HEK293 (cell line): ENCODE results near the gene TAS1R1.
A peak's percentile ranks its signal among the peaks of the same experiment; 100 is the strongest.

ENCODE experiments used
- CTCF ChIA-PET: fragments of 350-600 bp; formaldehyde crosslinking; extraction: SDS; loops from one replicate; lab custom pipeline; 2021; ENCODE audit warnings: antibody characterized with exemption; lab: Yijun Ruan, JAX
- POLR2A ChIA-PET: fragments of 300-600 bp; formaldehyde crosslinking; extraction: SDS; loops from one replicate; lab custom pipeline; 2020; ENCODE audit warnings: antibody characterized with exemption, inconsistent platforms; lab: Yijun Ruan, JAX
- H3K27ac ChIP-seq: fragments of 200-500 bp; sonication (Bioruptor generic); 2 replicates; pipeline ENCODE4 v1.5.1; 2014; ENCODE audit warnings: low read depth, low read length, control low read depth, inconsistent platforms; ENCODE audit errors: extremely low read depth
- H3K36me3 ChIP-seq, 2 experiments: fragments of 200-500 bp in 1 of 2; sonication (Bioruptor generic) in 1 of 2; 1 replicate in 1 of 2; 2 replicates in 1 of 2; pipeline ENCODE4 v1.5.1; 2014 to 2017; ENCODE audit warnings: inconsistent platforms in 2 of 2, low read length in 2 of 2; ENCODE audit not compliant: control insufficient read depth in 2 of 2, insufficient read depth in 1 of 2
- H3K4me1 ChIP-seq: fragments of 200-500 bp; sonication (Bioruptor generic); 2 replicates; pipeline ENCODE4 v1.5.1; 2014; ENCODE audit warnings: mild to moderate bottlenecking, low read length, inconsistent platforms; ENCODE audit not compliant: control insufficient read depth, insufficient read depth
- H3K4me3 ChIP-seq: 2 replicates; pipeline ENCODE4 v1.5.1; 2011; ENCODE audit warnings: low read depth, mild to moderate bottlenecking, control low read depth, low read length, moderate library complexity
- H3K9me3 ChIP-seq: fragments of 200-500 bp; sonication (Bioruptor generic); 2 replicates; pipeline ENCODE4 v1.5.1; 2014; ENCODE audit warnings: low read depth, low read length, inconsistent platforms; ENCODE audit not compliant: control insufficient read depth, insufficient read depth
- GLIS2 ChIP-seq: fragments of 450-650 bp; formaldehyde crosslinking; IDR thresholded peaks from 2 replicates; pipeline ENCODE4 v1.5.1; 2016; ENCODE audit warnings: missing biosample characterization, missing genetic modification characterization
- HOXC10 ChIP-seq: sonication (generic); formaldehyde crosslinking; IDR thresholded peaks from 2 replicates; pipeline ENCODE4 v1.8.1; 2023; ENCODE audit warnings: mild to moderate bottlenecking, missing genetic modification reagents
- KLF9 ChIP-seq: fragments of 450-650 bp; formaldehyde crosslinking; IDR thresholded peaks from 2 replicates; pipeline ENCODE4 v1.5.1; 2016; ENCODE audit warnings: missing biosample characterization, missing genetic modification characterization, low read depth
- MZF1 ChIP-seq: fragments of 450-650 bp; formaldehyde crosslinking; IDR thresholded peaks from 2 replicates; pipeline ENCODE4 v1.5.1; 2017; ENCODE audit warnings: missing biosample characterization, missing genetic modification characterization, borderline replicate concordance
- SALL2 ChIP-seq: fragments of 450-650 bp; formaldehyde crosslinking; IDR thresholded peaks from 2 replicates; pipeline ENCODE4 v1.5.0; 2017; ENCODE audit warnings: missing biosample characterization, mild to moderate bottlenecking, missing genetic modification characterization, borderline replicate concordance
- SP2 ChIP-seq: fragments of 450-650 bp; formaldehyde crosslinking; IDR thresholded peaks from 2 replicates; pipeline ENCODE4 v1.5.1; 2016; ENCODE audit warnings: missing biosample characterization, missing genetic modification characterization
- ZBTB11 ChIP-seq: fragments of 450-650 bp; formaldehyde crosslinking; conservative IDR thresholded peaks from 2 replicates; pipeline ENCODE4 v1.5.1; 2016; ENCODE audit warnings: low read depth, missing biosample characterization, missing genetic modification characterization
- ZBTB20 ChIP-seq: fragments of 450-650 bp; formaldehyde crosslinking; IDR thresholded peaks from 2 replicates; pipeline ENCODE4 v1.5.1; 2016; ENCODE audit warnings: missing biosample characterization, missing genetic modification characterization
- ZFP3 ChIP-seq: fragments of 450-650 bp; formaldehyde crosslinking; IDR thresholded peaks from 2 replicates; pipeline ENCODE4 v1.5.1; 2016; ENCODE audit warnings: low read depth, missing biosample characterization, missing genetic modification characterization
- ZFP37 ChIP-seq: fragments of 450-650 bp; formaldehyde crosslinking; IDR thresholded peaks from 2 replicates; pipeline ENCODE4 v1.5.1; 2016; ENCODE audit warnings: missing biosample characterization, missing genetic modification characterization
- ZNF112 ChIP-seq: fragments of 450-650 bp; formaldehyde crosslinking; IDR thresholded peaks from 2 replicates; pipeline ENCODE4 v1.5.0; 2017; ENCODE audit warnings: missing biosample characterization, missing genetic modification characterization
- ZNF138 ChIP-seq: fragments of 450-650 bp; formaldehyde crosslinking; IDR thresholded peaks from 2 replicates; pipeline ENCODE4 v1.5.1; 2016; ENCODE audit warnings: missing biosample characterization, missing genetic modification characterization, borderline replicate concordance
- ZNF16 ChIP-seq: fragments of 450-650 bp; formaldehyde crosslinking; IDR thresholded peaks from 2 replicates; pipeline ENCODE4 v1.5.1; 2016; ENCODE audit warnings: low read depth, missing biosample characterization, missing genetic modification characterization
- ZNF175 ChIP-seq: fragments of 450-650 bp; formaldehyde crosslinking; IDR thresholded peaks from 2 replicates; pipeline ENCODE4 v1.5.1; 2016; ENCODE audit warnings: missing biosample characterization, missing genetic modification characterization
- ZNF23 ChIP-seq: fragments of 450-650 bp; formaldehyde crosslinking; IDR thresholded peaks from 2 replicates; pipeline ENCODE4 v1.5.1; 2016; ENCODE audit warnings: missing biosample characterization, missing genetic modification characterization, borderline replicate concordance
- ZNF24 ChIP-seq: fragments of 450-650 bp; formaldehyde crosslinking; IDR thresholded peaks from 2 replicates; pipeline ENCODE4 v1.5.1; 2016; ENCODE audit warnings: missing biosample characterization, missing genetic modification characterization
- ZNF266 ChIP-seq: fragments of 450-650 bp; formaldehyde crosslinking; IDR thresholded peaks from 2 replicates; pipeline ENCODE4 v1.5.1; 2016; ENCODE audit warnings: missing biosample characterization, missing genetic modification characterization, low read depth
- ZNF335 ChIP-seq: fragments of 450-650 bp; formaldehyde crosslinking; conservative IDR thresholded peaks from 2 replicates; pipeline ENCODE4 v1.5.1; 2016; ENCODE audit warnings: missing biosample characterization, missing genetic modification characterization
- ZNF366 ChIP-seq: fragments of 450-650 bp; formaldehyde crosslinking; conservative IDR thresholded peaks from 2 replicates; pipeline ENCODE4 v1.5.1; 2016; ENCODE audit warnings: missing biosample characterization, missing genetic modification characterization
- ZNF391 ChIP-seq: fragments of 450-650 bp; formaldehyde crosslinking; IDR thresholded peaks from 2 replicates; pipeline ENCODE4 v1.5.1; 2016; ENCODE audit warnings: low read depth, missing biosample characterization, missing genetic modification characterization, borderline replicate concordance
- ZNF48 ChIP-seq: fragments of 450-650 bp; formaldehyde crosslinking; IDR thresholded peaks from 2 replicates; pipeline ENCODE4 v1.5.1; 2016; ENCODE audit warnings: missing biosample characterization, missing genetic modification characterization
- ZNF488 ChIP-seq: fragments of 450-650 bp; formaldehyde crosslinking; IDR thresholded peaks from 2 replicates; pipeline ENCODE4 v1.5.1; 2016; ENCODE audit warnings: missing biosample characterization, missing genetic modification characterization
- ZNF501 ChIP-seq: fragments of 450-650 bp; formaldehyde crosslinking; IDR thresholded peaks from 2 replicates; pipeline ENCODE4 v1.5.1; 2016; ENCODE audit warnings: missing biosample characterization, missing genetic modification characterization
- ZNF558 ChIP-seq: fragments of 450-650 bp; formaldehyde crosslinking; IDR thresholded peaks from 2 replicates; pipeline ENCODE4 v1.5.1; 2016; ENCODE audit warnings: missing biosample characterization, missing genetic modification characterization
- ZNF585B ChIP-seq: fragments of 450-650 bp; formaldehyde crosslinking; IDR thresholded peaks from 2 replicates; pipeline ENCODE4 v1.5.1; 2016; ENCODE audit warnings: missing biosample characterization, missing genetic modification characterization
- ZNF600 ChIP-seq: fragments of 450-650 bp; formaldehyde crosslinking; IDR thresholded peaks from 2 replicates; pipeline ENCODE4 v1.5.1; 2016; ENCODE audit warnings: missing biosample characterization, missing genetic modification characterization
- ZNF645 ChIP-seq: fragments of 450-650 bp; formaldehyde crosslinking; IDR thresholded peaks from 2 replicates; pipeline ENCODE4; 2016; ENCODE audit warnings: missing biosample characterization, missing genetic modification characterization
- ZNF768 ChIP-seq: fragments of 450-650 bp; formaldehyde crosslinking; IDR thresholded peaks from 2 replicates; pipeline ENCODE4 v1.5.1; 2018; ENCODE audit warnings: missing biosample characterization, mild to moderate bottlenecking, missing genetic modification characterization
- ZNF792 ChIP-seq: fragments of 450-650 bp; formaldehyde crosslinking; IDR thresholded peaks from 2 replicates; pipeline ENCODE4 v1.5.1; 2016; ENCODE audit warnings: missing biosample characterization, missing genetic modification characterization
- ZSCAN30 ChIP-seq: fragments of 450-650 bp; IDR thresholded peaks from 2 replicates; pipeline ENCODE4 v1.5.1; 2018; ENCODE audit warnings: missing biosample characterization, mild to moderate bottlenecking, missing genetic modification characterization, moderate library complexity
- TF ChIP-seq, protein P1 (sequence below): fragments of 450-650 bp; formaldehyde crosslinking; IDR thresholded peaks from 2 replicates; pipeline ENCODE4 v1.5.1; 2016; ENCODE audit warnings: missing biosample characterization, missing genetic modification characterization
- TF ChIP-seq, protein P2 (sequence below): IDR thresholded peaks from 2 replicates; pipeline ENCODE4 v1.6.1; 2011; ENCODE audit warnings: mild to moderate bottlenecking, low read depth, low read length, borderline replicate concordance

TAS1R1 gene

GRCh38 chr1:6580119-6580592, 25.0 kb downstream of the TAS1R1 start:
- Histone ChIP-seq H3K9me3 (no peaks in the 10 kb centered on the region), H3K36me3 (peaks cover 0 to 31% of the 10 kb centered on the region in 2 experiments; a peak in 1 of 3 replicates), H3K27ac (no peak overlapping the region; the same call in 1 of the 2 replicates), H3K4me1 (peaks cover 9% of the 10 kb centered on the region), H3K4me3 (peak overlapping the region; percentile 96)
- ChIA-PET CTCF (interaction anchor here (0.5 to 1.7 kb wide), 10 partner anchors 9 to 263 kb away, joined by 3 to 10 read pairs (median 5); partner anchors contain the start of genes NOL9 and TAS1R1), POLR2A (interaction anchor here (0.6 to 2.7 kb wide), 15 partner anchors 8 to 67 kb away, joined by 3 to 25 read pairs (median 8); partner anchors contain the start of genes KLHL21, NOL9, PHF13 and TAS1R1)
- TF ChIP-seq ZNF488 (tag by site-specific recombination), result no peak
- no peak for TF ChIP-seq ZNF266 (tag by site-specific recombination)
- no peak for TF ChIP-seq ZNF558 (tag by site-specific recombination)
- TF ChIP-seq MZF1 (tag by site-specific recombination), result no peak
- 0 out of 2 replicates have a peak, but pooled peaks have one; percentile 23 for TF ChIP-seq ZNF391 (tag by site-specific recombination)
- TF ChIP-seq ZBTB20 (tag by site-specific recombination), result peak; percentile 14; the same call in 1 of the 2 replicates
- no peak for TF ChIP-seq ZNF366
- TF ChIP-seq, protein P1, sequence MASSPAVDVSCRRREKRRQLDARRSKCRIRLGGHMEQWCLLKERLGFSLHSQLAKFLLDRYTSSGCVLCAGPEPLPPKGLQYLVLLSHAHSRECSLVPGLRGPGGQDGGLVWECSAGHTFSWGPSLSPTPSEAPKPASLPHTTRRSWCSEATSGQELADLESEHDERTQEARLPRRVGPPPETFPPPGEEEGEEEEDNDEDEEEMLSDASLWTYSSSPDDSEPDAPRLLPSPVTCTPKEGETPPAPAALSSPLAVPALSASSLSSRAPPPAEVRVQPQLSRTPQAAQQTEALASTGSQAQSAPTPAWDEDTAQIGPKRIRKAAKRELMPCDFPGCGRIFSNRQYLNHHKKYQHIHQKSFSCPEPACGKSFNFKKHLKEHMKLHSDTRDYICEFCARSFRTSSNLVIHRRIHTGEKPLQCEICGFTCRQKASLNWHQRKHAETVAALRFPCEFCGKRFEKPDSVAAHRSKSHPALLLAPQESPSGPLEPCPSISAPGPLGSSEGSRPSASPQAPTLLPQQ (tag by site-specific recombination), result peak; percentile 68
- no peak for TF ChIP-seq ZNF112
- no peak for TF ChIP-seq SALL2 (tag by site-specific recombination)
- TF ChIP-seq, protein P2, sequence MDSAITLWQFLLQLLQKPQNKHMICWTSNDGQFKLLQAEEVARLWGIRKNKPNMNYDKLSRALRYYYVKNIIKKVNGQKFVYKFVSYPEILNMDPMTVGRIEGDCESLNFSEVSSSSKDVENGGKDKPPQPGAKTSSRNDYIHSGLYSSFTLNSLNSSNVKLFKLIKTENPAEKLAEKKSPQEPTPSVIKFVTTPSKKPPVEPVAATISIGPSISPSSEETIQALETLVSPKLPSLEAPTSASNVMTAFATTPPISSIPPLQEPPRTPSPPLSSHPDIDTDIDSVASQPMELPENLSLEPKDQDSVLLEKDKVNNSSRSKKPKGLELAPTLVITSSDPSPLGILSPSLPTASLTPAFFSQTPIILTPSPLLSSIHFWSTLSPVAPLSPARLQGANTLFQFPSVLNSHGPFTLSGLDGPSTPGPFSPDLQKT, result no peak
- TF ChIP-seq ZFP37 (tag by site-specific recombination), result no peak
- peak; percentile 67 for TF ChIP-seq KLF9
- TF ChIP-seq ZNF585B (tag by site-specific recombination), result no peak
- TF ChIP-seq ZNF792 (tag by site-specific recombination), result no peak
- peak; percentile 80 for TF ChIP-seq ZNF501 (tag by site-specific recombination)
- TF ChIP-seq ZNF48 (tag by site-specific recombination), result no peak
- peak; percentile 83 for TF ChIP-seq ZBTB11 (tag by site-specific recombination)
- TF ChIP-seq ZNF175 (tag by site-specific recombination), result no peak
- no peak for TF ChIP-seq ZNF600 (tag by site-specific recombination)
- no peak for TF ChIP-seq ZNF24
- TF ChIP-seq SP2 (tag by site-specific recombination), result no peak
- TF ChIP-seq ZNF768 (tag by site-specific recombination), result no peak
- TF ChIP-seq ZNF335 (tag by site-specific recombination), result no peak
- peak; percentile 78 for TF ChIP-seq GLIS2
- no peak for TF ChIP-seq ZNF645 (tag by site-specific recombination)
- TF ChIP-seq HOXC10 (CRISPR knock-in tag), result no peak
- TF ChIP-seq ZNF23 (tag by site-specific recombination), result no peak
- TF ChIP-seq ZNF16 (tag by site-specific recombination), result no peak
- TF ChIP-seq ZFP3, result no peak
- TF ChIP-seq ZSCAN30, result no peak
- no peak for TF ChIP-seq ZNF138 (tag by site-specific recombination)
